Left hindlimb (tissue), 1 donor: ENCODE results near the gene ADSL.

Experiments used
- DNase-seq: peaks from one replicate; pipeline ENCODE4 v3.0.0-alpha.2; 2018

ADSL gene

GRCh38 chr22:40328546-40329456, 17.5 kb upstream of the ADSL start:
- no peak for DNase-seq

GRCh38 chr22:40329466-40329865, 16.8 kb upstream of the ADSL start:
- no peak for DNase-seq

GRCh38 chr22:40330086-40330485, 16.2 kb upstream of the ADSL start:
- DNase-seq, result no peak

GRCh38 chr22:40330615-40331014, 15.7 kb upstream of the ADSL start:
- no peak for DNase-seq

GRCh38 chr22:40331706-40332105, 14.6 kb upstream of the ADSL start:
- DNase-seq, result no peak

GRCh38 chr22:40332319-40332781, 13.9 kb upstream of the ADSL start:
- DNase-seq, result no peak

- DNase-seq, result no peak
Observed at GRCh38 chr22:40334060-40334459, 12.2 kb upstream of the ADSL start.

GRCh38 chr22:40334899-40335298, 11.4 kb upstream of the ADSL start:
- DNase-seq, result no peak

GRCh38 chr22:40335358-40335757, 10.9 kb upstream of the ADSL start:
- no peak for DNase-seq

GRCh38 chr22:40340044-40340443, 6.3 kb upstream of the ADSL start:
- DNase-seq, result no peak

GRCh38 chr22:40341604-40342003, 4.7 kb upstream of the ADSL start:
- no peak for DNase-seq

- DNase-seq, result no peak
Observed at GRCh38 chr22:40342521-40342920, 3.8 kb upstream of the ADSL start.

GRCh38 chr22:40345271-40345670, 1.0 kb upstream of the ADSL start:
- DNase-seq, result no peak

GRCh38 chr22:40345815-40346184, 500 bp upstream of the ADSL start:
- no peak for DNase-seq

GRCh38 chr22:40347300-40347699, 1.0 kb downstream of the ADSL start:
- no peak for DNase-seq

- DNase-seq, result peak; percentile 47
Observed at GRCh38 chr22:40348025-40348658, 1.8 kb downstream of the ADSL start.

- no peak for DNase-seq
Observed at GRCh38 chr22:40352763-40353162, 6.5 kb downstream of the ADSL start.

- DNase-seq, result no peak
Observed at GRCh38 chr22:40361100-40361499, 14.8 kb downstream of the ADSL start.

GRCh38 chr22:40363059-40363458, 16.8 kb downstream of the ADSL start:
- DNase-seq, result no peak

- DNase-seq, result no peak
Observed at GRCh38 chr22:40364431-40364830, 18.1 kb downstream of the ADSL start.

- no peak for DNase-seq
Observed at GRCh38 chr22:40366068-40366467, 19.8 kb downstream of the ADSL start.

- no peak for DNase-seq
Observed at GRCh38 chr22:40367342-40367741, 21.0 kb downstream of the ADSL start.

- DNase-seq, result no peak
Observed at GRCh38 chr22:40368016-40368415, 21.7 kb downstream of the ADSL start.

- DNase-seq, result no peak
Observed at GRCh38 chr22:40368836-40369235, 22.5 kb downstream of the ADSL start.
